RWPE2 (cell line): Measurements from ENCODE around the gene SLC25A47.
"Not testable (repeated sequence)": the region's sequence is repeated elsewhere in the genome, so short reads cannot be mapped to it uniquely, and the experiment has no call there.

Source experiments
- ATAC-seq: fragments of 200-7000 bp; cut with Tn5 transposase; 3 replicates; pipeline ENCODE4 v1.9.1; 2021; ENCODE audit warnings: low read depth
- DNase-seq: peaks from one replicate; pipeline ENCODE4 v3.0.0-alpha.2; 2020; ENCODE audit warnings: low spot score
- H3K27ac ChIP-seq: fragments of 450-650 bp; 2 replicates; pipeline ENCODE4 v1.5.1; 2017; ENCODE audit warnings: mild to moderate bottlenecking; ENCODE audit not compliant: poor library complexity, severe bottlenecking
- H3K27me3 ChIP-seq: fragments of 250-450 bp; sonication (Bioruptor Pico); 2 replicates; pipeline ENCODE4 v1.5.1; 2021; ENCODE audit warnings: mild to moderate bottlenecking, moderate library complexity; ENCODE audit not compliant: insufficient read depth, poor library complexity, severe bottlenecking
- H3K36me3 ChIP-seq: fragments of 250-450 bp; sonication (Bioruptor Pico); 2 replicates; pipeline ENCODE4 v1.5.1; 2020; ENCODE audit warnings: low read depth, mild to moderate bottlenecking, moderate library complexity
- H3K4me1 ChIP-seq: fragments of 250-450 bp; sonication (Bioruptor Pico); 2 replicates; pipeline ENCODE4 v1.5.1; 2021; ENCODE audit warnings: mild to moderate bottlenecking, moderate library complexity; ENCODE audit not compliant: insufficient read depth, poor library complexity, severe bottlenecking
- H3K4me3 ChIP-seq: fragments of 250-450 bp; sonication (Bioruptor Pico); 2 replicates; pipeline ENCODE4 v1.5.1; 2021; ENCODE audit warnings: mild to moderate bottlenecking, moderate library complexity; ENCODE audit not compliant: severe bottlenecking
- H3K9me3 ChIP-seq: fragments of 250-450 bp; sonication (Bioruptor Pico); 2 replicates; pipeline ENCODE4 v1.5.1; 2021; ENCODE audit warnings: mild to moderate bottlenecking, moderate library complexity; ENCODE audit not compliant: severe bottlenecking
- TF ChIP-seq, protein P1 (sequence below): fragments of 450-650 bp; IDR thresholded peaks from one replicate; pipeline ENCODE4 v1.5.1; 2017; ENCODE audit warnings: mild to moderate bottlenecking, moderate library complexity; ENCODE audit not compliant: poor library complexity, severe bottlenecking

SLC25A47 gene

DNA sequence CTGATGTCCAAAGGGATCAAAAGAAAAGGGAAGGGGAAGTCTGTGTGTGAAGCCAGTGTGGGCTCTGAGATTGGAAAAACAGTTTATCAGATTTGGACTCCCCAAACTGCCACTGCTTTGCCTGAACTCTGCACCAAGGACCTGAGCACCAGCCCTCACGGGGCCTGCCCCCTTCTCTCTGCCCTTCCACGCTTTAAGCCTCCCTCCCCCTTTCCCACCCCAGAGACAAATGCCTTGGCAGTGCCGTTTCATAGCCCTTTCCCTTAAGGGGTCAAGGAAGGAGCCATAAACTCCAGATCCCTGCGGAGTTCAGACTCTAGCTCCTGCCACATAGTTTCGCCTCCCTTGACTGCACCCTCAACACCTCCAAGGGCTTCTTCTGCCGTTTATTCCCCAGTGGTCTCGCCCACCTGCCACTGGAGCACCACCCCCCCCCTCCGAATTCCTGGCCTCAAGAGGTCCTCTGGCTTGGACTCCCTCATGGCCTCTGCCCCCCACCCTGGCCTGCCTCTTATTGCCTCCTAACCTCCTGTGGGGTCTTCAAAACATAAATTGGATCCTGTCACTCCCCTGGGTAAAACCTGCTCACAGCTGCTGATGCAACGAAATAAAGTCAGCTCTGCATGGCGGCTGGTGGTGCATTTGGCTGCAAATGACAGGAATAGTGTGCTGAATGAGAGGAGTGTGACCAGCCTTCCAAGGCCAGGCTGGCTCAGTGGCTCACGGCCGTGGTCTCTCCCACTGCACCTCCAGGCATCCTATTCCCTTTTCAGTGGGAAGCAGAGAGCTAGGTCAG, 35.7 kb upstream of the SLC25A47 start:
- H3K9me3 ChIP-seq, result no peaks in the 10 kb centered on the region
- H3K27me3 ChIP-seq, result no peaks in the 10 kb centered on the region
- peaks cover 8% of the 10 kb centered on the region for H3K4me1 ChIP-seq
- peaks cover 6% of the 10 kb centered on the region for H3K36me3 ChIP-seq
- H3K27ac ChIP-seq, result no peak overlapping the region
- H3K4me3 ChIP-seq, result no peak overlapping the region
- no peak for DNase-seq
- no peak for ATAC-seq
- TF ChIP-seq, protein P1, sequence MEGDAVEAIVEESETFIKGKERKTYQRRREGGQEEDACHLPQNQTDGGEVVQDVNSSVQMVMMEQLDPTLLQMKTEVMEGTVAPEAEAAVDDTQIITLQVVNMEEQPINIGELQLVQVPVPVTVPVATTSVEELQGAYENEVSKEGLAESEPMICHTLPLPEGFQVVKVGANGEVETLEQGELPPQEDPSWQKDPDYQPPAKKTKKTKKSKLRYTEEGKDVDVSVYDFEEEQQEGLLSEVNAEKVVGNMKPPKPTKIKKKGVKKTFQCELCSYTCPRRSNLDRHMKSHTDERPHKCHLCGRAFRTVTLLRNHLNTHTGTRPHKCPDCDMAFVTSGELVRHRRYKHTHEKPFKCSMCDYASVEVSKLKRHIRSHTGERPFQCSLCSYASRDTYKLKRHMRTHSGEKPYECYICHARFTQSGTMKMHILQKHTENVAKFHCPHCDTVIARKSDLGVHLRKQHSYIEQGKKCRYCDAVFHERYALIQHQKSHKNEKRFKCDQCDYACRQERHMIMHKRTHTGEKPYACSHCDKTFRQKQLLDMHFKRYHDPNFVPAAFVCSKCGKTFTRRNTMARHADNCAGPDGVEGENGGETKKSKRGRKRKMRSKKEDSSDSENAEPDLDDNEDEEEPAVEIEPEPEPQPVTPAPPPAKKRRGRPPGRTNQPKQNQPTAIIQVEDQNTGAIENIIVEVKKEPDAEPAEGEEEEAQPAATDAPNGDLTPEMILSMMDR, result no peak

DNA sequence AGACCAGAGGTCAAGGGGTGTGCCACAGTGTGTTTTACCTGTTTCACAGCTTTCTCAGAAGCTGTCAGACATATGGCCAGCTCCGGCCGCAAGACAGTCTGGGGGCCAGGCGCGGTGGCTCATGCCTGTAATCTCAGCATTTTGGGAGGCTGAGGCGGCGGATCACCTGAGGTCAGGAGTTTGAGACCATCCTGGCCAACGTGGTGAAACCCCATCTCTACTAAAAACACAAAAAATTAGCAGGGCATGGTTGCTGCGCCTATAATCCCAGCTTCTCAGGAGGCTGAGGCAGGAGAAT, 35.2 kb upstream of the SLC25A47 start:
- H3K27ac ChIP-seq, H3K36me3 ChIP-seq, H3K4me1 ChIP-seq, ATAC-seq, H3K27me3 ChIP-seq, H3K4me3 ChIP-seq, DNase-seq, H3K9me3 ChIP-seq: not testable (repeated sequence)

DNA sequence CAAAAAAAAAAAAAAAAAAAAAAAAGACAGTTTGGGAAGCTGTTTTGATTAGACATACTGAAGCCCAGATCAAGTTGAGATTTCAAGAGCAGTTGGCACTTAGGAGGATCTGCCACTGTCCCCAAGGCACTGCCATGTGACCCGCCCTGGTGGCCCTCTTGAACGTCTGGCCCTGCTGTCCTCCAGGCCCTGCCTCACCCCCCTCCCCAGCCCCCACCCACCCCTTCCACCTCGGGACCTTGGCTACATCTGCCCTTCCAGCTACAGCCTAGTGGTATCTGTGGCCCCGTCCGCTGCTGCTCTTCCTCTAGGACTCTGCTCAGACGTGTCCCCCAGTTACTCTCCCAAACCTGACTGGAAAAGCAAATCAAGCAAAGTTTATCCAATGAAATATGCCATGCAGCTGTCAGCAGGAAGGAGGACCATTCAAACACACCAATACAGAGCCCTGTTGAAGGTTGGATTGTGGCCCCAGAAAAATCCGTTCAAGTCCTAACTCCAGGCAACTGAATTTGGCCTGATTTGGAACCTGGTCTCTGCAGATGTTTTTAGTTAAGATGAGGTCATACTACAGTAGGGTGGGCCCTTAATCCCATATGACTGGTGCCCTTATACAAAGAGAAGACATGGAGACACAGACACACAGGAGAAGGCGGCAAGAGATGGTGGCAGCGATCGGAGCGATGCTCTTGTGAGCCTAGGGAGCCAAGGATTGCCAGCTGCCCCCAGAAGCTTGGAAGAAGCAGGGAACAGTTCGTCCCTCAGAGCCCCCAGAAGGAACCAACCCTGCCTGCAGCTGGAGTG, 34.6 kb upstream of the SLC25A47 start:
- Histone ChIP-seq H3K36me3 (peaks cover 6% of the 10 kb centered on the region), H3K4me3 (no peak overlapping the region), H3K4me1 (no peaks in the 10 kb centered on the region), H3K27ac (no peak overlapping the region), H3K27me3 (no peaks in the 10 kb centered on the region), H3K9me3 (no peaks in the 10 kb centered on the region)
- no peak for ATAC-seq
- no peak for DNase-seq
- TF ChIP-seq, protein P1, result no peak

DNA sequence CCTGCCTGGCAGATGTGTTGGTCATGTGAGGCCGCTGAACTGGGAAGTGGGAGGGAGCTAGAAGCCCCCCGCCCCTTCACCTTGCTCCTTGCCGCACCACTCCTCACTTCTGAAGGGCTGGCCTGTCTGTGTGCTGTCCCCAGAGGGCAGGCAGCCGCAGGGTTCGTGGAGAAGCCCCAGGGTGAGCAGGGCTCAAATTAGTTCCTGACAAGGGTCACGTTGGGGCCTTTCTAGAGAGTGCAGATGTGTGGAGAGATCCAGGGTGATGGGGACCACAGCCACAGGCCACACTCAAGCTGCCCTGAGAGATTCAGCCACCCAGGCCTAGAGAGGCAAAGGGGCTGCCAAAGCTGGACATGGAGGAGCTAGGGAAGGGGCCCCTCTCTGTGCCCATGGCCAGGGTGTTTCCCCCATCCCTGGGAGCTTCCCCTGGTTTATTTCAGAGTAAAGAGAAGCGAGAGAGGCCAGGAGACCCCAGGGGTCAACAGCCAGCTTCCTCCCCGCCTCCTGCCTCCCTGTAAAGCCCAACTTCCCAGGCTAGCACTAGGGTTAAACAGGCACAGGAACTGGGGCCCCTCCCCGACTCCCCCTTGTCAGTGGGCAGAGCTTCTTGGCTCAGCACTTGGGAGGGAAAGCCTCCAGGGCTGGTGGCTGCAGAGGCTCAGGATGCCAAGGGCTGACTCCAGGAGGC, 33.1 kb upstream of the SLC25A47 start:
- no peak overlapping the region for H3K27ac ChIP-seq
- H3K4me3 ChIP-seq, result no peak overlapping the region
- H3K9me3 ChIP-seq, result no peaks in the 10 kb centered on the region
- no peak for DNase-seq
- H3K4me1 ChIP-seq, result no peaks in the 10 kb centered on the region
- peaks cover 6% of the 10 kb centered on the region for H3K36me3 ChIP-seq
- TF ChIP-seq, protein P1, result no peak
- no peaks in the 10 kb centered on the region for H3K27me3 ChIP-seq
- ATAC-seq, result no peak

DNA sequence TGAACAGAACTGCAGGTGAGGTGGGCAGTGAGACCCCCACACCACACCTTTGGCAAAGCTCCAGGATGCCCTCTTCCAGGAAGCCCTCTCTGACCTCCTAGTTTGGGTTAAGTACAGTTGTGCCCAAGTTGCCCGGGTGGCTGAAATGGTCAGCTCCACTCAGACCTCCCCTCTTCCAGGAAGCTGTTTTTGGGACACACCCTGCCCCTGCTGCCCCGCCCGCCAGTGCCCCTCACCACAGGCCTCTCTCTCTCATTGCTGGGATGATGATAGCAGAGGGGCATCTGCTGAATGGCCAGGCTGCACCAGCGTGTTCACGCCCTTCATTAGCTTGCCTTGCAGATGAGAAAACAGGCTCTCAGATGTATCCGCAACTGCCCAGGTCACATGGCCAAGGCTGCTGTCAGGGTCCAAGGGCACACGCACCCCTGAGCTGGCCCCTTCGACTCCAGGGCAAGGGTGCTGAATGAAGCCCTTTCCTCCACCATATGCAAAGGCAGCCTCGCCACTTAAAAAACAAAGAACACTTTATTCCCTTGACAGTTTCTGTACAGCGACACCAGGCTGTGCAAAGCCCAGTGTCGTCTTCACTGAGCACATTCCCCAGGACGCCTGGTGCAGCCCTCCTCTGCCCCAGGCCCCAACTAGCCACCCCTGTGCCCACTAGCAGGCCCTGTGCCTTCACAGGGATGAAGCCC, 32.4 kb upstream of the SLC25A47 start:
- Histone ChIP-seq H3K4me1 (no peaks in the 10 kb centered on the region), H3K4me3 (no peak overlapping the region), H3K36me3 (peaks cover 6% of the 10 kb centered on the region), H3K9me3 (no peaks in the 10 kb centered on the region), H3K27me3 (no peaks in the 10 kb centered on the region), H3K27ac (no peak overlapping the region)
- no peak for ATAC-seq
- TF ChIP-seq, protein P1, result no peak
- DNase-seq, result no peak
